Astrocyte of the cerebellum (primary cell): ENCODE results near the gene PTPRM.

ENCODE experiments used
- DNase-seq: peaks from one replicate; pipeline ENCODE4 v3.0.0-alpha.2; 2011; ENCODE audit warnings: low read depth
- H3K4me3 ChIP-seq: 2 replicates; pipeline ENCODE4 v1.5.1; 2011; ENCODE audit warnings: mild to moderate bottlenecking, low read depth, low read length, moderate library complexity
- in situ Hi-C: cut with HindIII; loops from 2 replicates; pipeline ENCODE4 v1.10.0; 2017; ENCODE audit warnings: low sequenced_read_pairs
- TF ChIP-seq, protein P1 (sequence below): IDR thresholded peaks from 2 replicates; pipeline ENCODE4 v1.5.1; 2012; ENCODE audit warnings: low read length, low read depth, moderate library complexity, mild to moderate bottlenecking; ENCODE audit errors: missing control alignments

Gene PTPRM

DNA sequence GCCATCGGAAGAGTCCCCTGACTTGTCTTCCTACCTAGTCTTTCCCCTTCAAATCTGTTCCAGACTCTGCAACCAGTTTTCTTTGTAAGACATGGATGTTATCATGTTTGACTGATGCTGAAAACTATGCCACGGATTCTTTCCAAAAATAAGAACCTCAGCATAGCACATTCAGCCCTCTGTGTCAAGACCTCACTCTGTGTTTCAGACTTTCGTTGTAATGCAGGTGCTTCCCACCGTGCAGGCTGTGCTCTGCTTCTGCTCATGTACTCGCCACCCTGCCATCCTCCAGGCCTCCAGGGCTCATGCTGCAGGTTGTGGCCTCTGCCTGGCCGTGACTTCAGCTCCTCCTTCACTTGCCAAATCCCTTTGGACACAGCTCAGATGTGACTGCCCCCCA lies 695.1 kb downstream of the PTPRM start:
- no peak overlapping the region for H3K4me3 ChIP-seq
- TF ChIP-seq, protein P1, sequence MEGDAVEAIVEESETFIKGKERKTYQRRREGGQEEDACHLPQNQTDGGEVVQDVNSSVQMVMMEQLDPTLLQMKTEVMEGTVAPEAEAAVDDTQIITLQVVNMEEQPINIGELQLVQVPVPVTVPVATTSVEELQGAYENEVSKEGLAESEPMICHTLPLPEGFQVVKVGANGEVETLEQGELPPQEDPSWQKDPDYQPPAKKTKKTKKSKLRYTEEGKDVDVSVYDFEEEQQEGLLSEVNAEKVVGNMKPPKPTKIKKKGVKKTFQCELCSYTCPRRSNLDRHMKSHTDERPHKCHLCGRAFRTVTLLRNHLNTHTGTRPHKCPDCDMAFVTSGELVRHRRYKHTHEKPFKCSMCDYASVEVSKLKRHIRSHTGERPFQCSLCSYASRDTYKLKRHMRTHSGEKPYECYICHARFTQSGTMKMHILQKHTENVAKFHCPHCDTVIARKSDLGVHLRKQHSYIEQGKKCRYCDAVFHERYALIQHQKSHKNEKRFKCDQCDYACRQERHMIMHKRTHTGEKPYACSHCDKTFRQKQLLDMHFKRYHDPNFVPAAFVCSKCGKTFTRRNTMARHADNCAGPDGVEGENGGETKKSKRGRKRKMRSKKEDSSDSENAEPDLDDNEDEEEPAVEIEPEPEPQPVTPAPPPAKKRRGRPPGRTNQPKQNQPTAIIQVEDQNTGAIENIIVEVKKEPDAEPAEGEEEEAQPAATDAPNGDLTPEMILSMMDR = no peak
- in situ Hi-C loops = no loop called here
- no peak for DNase-seq

DNA sequence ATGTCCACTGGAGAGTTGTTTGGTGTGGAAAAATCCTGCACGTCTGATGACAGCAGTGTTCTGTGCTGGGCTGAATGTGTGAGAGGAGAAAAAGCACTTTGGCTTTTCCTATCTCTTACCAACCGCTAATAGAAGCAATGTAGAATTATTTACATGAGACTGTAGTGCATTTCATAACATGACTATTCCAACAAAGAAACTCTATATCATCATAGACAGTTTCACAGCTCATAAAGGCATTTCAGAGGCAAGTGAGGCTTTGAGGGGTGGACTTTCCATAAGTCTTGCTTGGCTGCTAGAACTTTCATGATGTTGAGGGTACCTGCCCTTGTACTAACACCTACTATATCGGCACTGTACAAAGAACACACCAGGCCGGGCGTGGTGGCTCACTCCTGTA lies 697.0 kb downstream of the PTPRM start:
- TF ChIP-seq, protein P1 = no peak
- no peak overlapping the region for H3K4me3 ChIP-seq
- DNase-seq = no peak
- in situ Hi-C loops = no loop called here

DNA sequence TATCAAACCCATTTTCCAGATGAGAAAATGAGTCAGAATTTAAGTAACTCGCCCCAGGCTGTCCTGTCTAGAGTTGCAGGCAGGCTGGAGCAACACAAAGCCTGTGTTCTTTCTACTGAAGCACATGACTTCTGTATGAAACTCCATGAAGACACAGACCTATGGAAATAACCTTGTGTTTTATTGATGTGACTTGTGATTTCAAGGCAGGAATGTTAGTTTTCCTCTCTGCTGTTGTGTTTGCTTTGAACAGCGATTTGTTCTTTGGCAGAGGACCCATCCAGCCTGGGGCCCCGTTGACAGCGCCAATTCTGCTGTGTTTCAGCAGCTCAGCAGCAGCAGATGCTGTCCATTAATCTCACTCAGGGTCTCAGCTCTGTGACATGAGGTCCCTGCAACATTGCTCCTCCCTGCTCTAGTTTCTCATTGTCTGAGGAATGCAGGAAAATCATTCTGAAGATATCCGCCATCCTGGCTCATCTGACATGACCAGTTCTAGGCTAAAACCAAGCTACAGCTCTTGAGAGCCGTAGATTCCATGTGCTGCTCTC lies 697.8 kb downstream of the PTPRM start:
- TF ChIP-seq, protein P1 = no peak
- DNase-seq = no peak
- in situ Hi-C loops = no loop called here
- no peak overlapping the region for H3K4me3 ChIP-seq

DNA sequence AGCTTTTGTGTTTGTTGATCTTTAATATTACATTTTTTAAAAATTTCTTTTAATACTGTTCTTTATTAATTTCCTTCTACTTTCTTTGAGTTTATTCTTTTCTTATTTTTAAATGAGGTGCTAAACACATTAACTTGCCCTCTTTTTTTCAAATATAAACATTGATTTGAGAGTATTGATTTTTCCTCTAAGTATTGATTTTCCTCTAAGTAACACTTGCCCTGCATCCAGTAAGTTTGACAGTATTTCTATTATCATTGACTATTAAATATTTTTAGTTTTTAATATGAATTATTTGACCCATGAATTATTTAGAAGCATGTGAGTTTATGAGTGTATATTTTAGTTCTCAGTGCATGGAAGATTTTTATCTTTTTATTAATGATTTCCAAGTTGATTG lies 705.1 kb downstream of the PTPRM start:
- in situ Hi-C loops = no loop called here
- TF ChIP-seq, protein P1 = no peak
- DNase-seq = no peak
- no peak overlapping the region for H3K4me3 ChIP-seq

DNA sequence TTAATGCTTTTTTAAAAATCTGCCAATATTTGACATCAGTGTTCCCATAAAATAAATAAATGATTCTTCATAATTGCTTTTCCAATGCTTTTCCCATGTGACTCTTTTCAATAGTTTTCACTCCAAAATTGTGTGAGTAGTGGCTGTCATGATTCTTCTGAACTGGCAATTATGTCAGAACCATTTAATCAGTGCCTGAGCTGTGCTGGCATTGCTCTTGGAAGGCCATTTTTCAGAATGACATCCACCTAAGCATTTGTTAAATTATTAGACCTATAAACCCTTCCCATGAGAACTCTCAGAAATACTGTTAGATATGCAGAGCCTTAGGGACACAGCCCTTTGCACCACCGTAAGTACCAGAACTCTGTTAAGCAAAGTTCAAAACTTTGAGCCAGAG lies 707.3 kb downstream of the PTPRM start:
- no peak overlapping the region for H3K4me3 ChIP-seq
- TF ChIP-seq, protein P1 = no peak
- DNase-seq = no peak
- in situ Hi-C loops = no loop called here

DNA sequence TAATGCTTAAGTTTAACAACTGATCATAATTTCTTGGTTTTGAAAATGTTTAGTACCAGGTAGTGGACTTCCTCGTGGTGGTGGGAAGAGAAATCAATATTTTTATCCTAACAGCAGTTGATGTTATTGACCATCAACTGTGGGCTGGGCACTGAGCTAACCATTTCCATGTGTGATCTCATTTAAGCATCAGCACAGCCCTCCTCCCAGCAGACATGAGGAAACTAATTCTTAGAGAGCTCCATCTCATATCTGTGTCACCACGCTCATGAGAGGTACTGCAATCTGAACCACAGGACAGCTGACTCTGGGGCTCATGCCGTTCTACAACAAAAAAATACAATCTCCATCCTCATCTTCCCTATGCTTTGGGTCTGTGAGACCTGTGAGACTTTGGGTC lies 709.3 kb downstream of the PTPRM start:
- H3K4me3 ChIP-seq = no peak overlapping the region
- in situ Hi-C loops = loop anchor here (5.0 kb wide), 1 partner anchor 96 kb away; no protein-coding TSS in a partner anchor
- DNase-seq = no peak
- TF ChIP-seq, protein P1 = no peak
